Lower leg skin (tissue), 3 donors: Measurements from ENCODE around the gene TNFAIP8.

Experiments used
- POLR2A ChIP-seq, 2 donors: fragments of 450-650 bp; IDR thresholded peaks; one replicate each; pipeline ENCODE4 v1.6.1; 2016 to 2017; ENCODE audit warnings: antibody characterized with exemption in 2 of 2, mild to moderate bottlenecking in 1 of 2, moderate library complexity in 1 of 2
- TF ChIP-seq, protein P1 (sequence below), 3 donors: fragments of 450-650 bp; IDR thresholded peaks; one replicate each; pipeline ENCODE4 v1.5.1; 2016; ENCODE audit warnings: antibody characterized with exemption in 3 of 3, mild to moderate bottlenecking in 3 of 3, moderate library complexity in 2 of 3

DNA sequence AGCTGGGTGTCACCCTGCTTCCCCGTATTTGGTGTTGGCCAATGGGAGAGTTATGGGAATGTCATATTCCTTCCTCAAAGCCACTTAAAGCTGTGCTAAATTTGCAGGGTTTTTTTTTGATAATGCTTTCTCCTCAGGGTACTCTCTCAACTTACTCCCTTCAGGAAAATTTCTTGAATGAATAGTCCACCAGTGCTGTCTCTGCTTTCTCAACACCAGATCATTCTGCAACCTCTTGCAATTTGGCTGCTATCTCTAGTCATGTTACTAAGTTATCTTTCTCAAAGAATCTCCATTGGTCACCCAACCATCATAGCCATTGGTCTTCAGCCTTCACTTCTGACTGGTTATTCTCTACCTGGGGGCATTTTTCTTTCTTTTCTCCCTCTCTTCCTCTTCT, 13.4 kb upstream of the TNFAIP8 start:
- no peak for TF ChIP-seq POLR2A (IDR thresholded peaks at IDR 0.05)
- TF ChIP-seq, protein P1, sequence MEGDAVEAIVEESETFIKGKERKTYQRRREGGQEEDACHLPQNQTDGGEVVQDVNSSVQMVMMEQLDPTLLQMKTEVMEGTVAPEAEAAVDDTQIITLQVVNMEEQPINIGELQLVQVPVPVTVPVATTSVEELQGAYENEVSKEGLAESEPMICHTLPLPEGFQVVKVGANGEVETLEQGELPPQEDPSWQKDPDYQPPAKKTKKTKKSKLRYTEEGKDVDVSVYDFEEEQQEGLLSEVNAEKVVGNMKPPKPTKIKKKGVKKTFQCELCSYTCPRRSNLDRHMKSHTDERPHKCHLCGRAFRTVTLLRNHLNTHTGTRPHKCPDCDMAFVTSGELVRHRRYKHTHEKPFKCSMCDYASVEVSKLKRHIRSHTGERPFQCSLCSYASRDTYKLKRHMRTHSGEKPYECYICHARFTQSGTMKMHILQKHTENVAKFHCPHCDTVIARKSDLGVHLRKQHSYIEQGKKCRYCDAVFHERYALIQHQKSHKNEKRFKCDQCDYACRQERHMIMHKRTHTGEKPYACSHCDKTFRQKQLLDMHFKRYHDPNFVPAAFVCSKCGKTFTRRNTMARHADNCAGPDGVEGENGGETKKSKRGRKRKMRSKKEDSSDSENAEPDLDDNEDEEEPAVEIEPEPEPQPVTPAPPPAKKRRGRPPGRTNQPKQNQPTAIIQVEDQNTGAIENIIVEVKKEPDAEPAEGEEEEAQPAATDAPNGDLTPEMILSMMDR (IDR thresholded peaks at IDR 0.05): no peak
